Loucy (cell line): ENCODE measurements around the gene CDK5.

Experiments
- H2AFZ ChIP-seq: fragments of 200-600 bp; sonication (generic); 2 replicates; pipeline ENCODE4 v1.6.0; 2016; ENCODE audit warnings: antibody characterized with exemption, mild to moderate bottlenecking, low read length, moderate library complexity
- H3F3A ChIP-seq: fragments of 200-600 bp; 2 replicates; pipeline ENCODE4 v1.6.0; 2016; ENCODE audit warnings: antibody characterized with exemption, low read depth, mild to moderate bottlenecking
- H3K27me3 ChIP-seq: fragments of 200-600 bp; sonication (generic); 2 replicates; pipeline ENCODE4 v1.6.1; 2014; ENCODE audit warnings: low read length, mild to moderate bottlenecking; ENCODE audit not compliant: insufficient read depth, poor library complexity, severe bottlenecking
- H3K36me3 ChIP-seq: fragments of 200-600 bp; sonication (generic); 2 replicates; pipeline ENCODE4 v1.6.1; 2016; ENCODE audit warnings: low read length; ENCODE audit not compliant: insufficient read depth
- H3K4me1 ChIP-seq: fragments of 200-600 bp; sonication (generic); 2 replicates; pipeline ENCODE4 v1.5.1; 2014; ENCODE audit warnings: low read length, mild to moderate bottlenecking; ENCODE audit not compliant: insufficient read depth, poor library complexity, severe bottlenecking
- H3K4me2 ChIP-seq: fragments of 200-600 bp; sonication (generic); 2 replicates; pipeline ENCODE4 v1.6.0; 2014; ENCODE audit warnings: antibody characterized with exemption, low read length, low read depth, mild to moderate bottlenecking; ENCODE audit not compliant: poor library complexity, severe bottlenecking
- H3K4me3 ChIP-seq: fragments of 200-600 bp; sonication (generic); 2 replicates; pipeline ENCODE4 v1.5.1; 2014; ENCODE audit warnings: low read length, mild to moderate bottlenecking, mixed read lengths; ENCODE audit not compliant: poor library complexity, severe bottlenecking
- H3K79me2 ChIP-seq: fragments of 200-600 bp; sonication (generic); 2 replicates; pipeline ENCODE4 v1.6.1; 2014; ENCODE audit warnings: low read length; ENCODE audit not compliant: insufficient read depth
- H3K9ac ChIP-seq: fragments of 200-600 bp; sonication (generic); 2 replicates; pipeline ENCODE4 v1.6.0; 2014; ENCODE audit warnings: mild to moderate bottlenecking, low read depth, low read length, moderate library complexity; ENCODE audit not compliant: poor library complexity, severe bottlenecking
- H3K9me2 ChIP-seq: fragments of 200-600 bp; sonication (generic); replicated peaks from 2 replicates; pipeline ENCODE4 v1.6.1; 2016; ENCODE audit warnings: low read depth, low read length, mixed read lengths
- H3K9me3 ChIP-seq: fragments of 200-600 bp; sonication (generic); 2 replicates; pipeline ENCODE4 v1.6.1; 2014; ENCODE audit warnings: mild to moderate bottlenecking, antibody characterized with exemption, low read length, low read depth; ENCODE audit not compliant: insufficient read depth
- H4K20me1 ChIP-seq: fragments of 200-600 bp; sonication (generic); 2 replicates; pipeline ENCODE4 v1.6.0; 2014; ENCODE audit warnings: antibody characterized with exemption, low read length, mild to moderate bottlenecking; ENCODE audit not compliant: insufficient read depth, poor library complexity, severe bottlenecking
- CTCF ChIP-seq: fragments of 200-600 bp; sonication (generic); conservative IDR thresholded peaks from 2 replicates; pipeline ENCODE4 v1.5.1; 2014; ENCODE audit warnings: mild to moderate bottlenecking, antibody characterized with exemption, low read length
- EZH2phosphoT487 ChIP-seq: fragments of 200-600 bp; IDR thresholded peaks from 2 replicates; pipeline ENCODE4 v1.6.1; 2018; ENCODE audit warnings: antibody characterized with exemption, mild to moderate bottlenecking, moderate library complexity, borderline replicate concordance

CDK5 gene

GRCh38 chr7:151085329-151085690 lies 27.6 kb upstream of the CDK5 start:
- peak overlapping the region; percentile 75 for H3K4me3 ChIP-seq
- H3K9me3 ChIP-seq, result no peaks in the 10 kb centered on the region
- TF ChIP-seq CTCF (no peak), EZH2phosphoT487 (no peak)
- H3F3A ChIP-seq, result no peaks in the 10 kb centered on the region
- 0 out of 2 replicates have a peak overlapping the region, but pooled peaks have one; percentile 97 for H2AFZ ChIP-seq
- H3K9ac ChIP-seq, result peak overlapping the region; percentile 79
- H3K4me2 ChIP-seq, result peak overlapping the region; percentile 92
- H3K79me2 ChIP-seq, result peaks cover 61% of the 10 kb centered on the region
- peaks cover 45% of the 10 kb centered on the region for H3K4me1 ChIP-seq
- no peaks in the 10 kb centered on the region for H3K9me2 ChIP-seq
- H3K27me3 ChIP-seq, result no peaks in the 10 kb centered on the region
- no peaks in the 10 kb centered on the region for H3K36me3 ChIP-seq
- H4K20me1 ChIP-seq, result peaks cover 28% of the 10 kb centered on the region

- no peaks in the 10 kb centered on the region for H3K9me2 ChIP-seq
- H3K4me3 ChIP-seq, result peak overlapping the region; percentile 100
- peak overlapping the region; percentile 90 for H2AFZ ChIP-seq
- TF ChIP-seq EZH2phosphoT487, result no peak
- no peak for TF ChIP-seq CTCF
- peak overlapping the region; percentile 88 for H3K4me2 ChIP-seq
- peak overlapping the region; percentile 99 for H3K9ac ChIP-seq
- H4K20me1 ChIP-seq, result peaks cover 32% of the 10 kb centered on the region
- H3K4me1 ChIP-seq, result peaks cover 45% of the 10 kb centered on the region
- H3F3A ChIP-seq, result no peaks in the 10 kb centered on the region
- H3K36me3 ChIP-seq, result no peaks in the 10 kb centered on the region; the same call in 1 of the 2 replicates
- peaks cover 61% of the 10 kb centered on the region for H3K79me2 ChIP-seq
- no peaks in the 10 kb centered on the region for H3K9me3 ChIP-seq
- no peaks in the 10 kb centered on the region for H3K27me3 ChIP-seq
Observed at GRCh38 chr7:151083824-151084160, 26.1 kb upstream of the CDK5 start.

- no peaks in the 10 kb centered on the region for H3K27me3 ChIP-seq
- H3K79me2 ChIP-seq, result peaks cover 56% of the 10 kb centered on the region
- peaks cover 45% of the 10 kb centered on the region for H3K4me1 ChIP-seq
- H3K4me3 ChIP-seq, result peak within 1 kb of the TSS; percentile 100
- 0 out of 2 replicates have a peak, but pooled peaks cover under 1% of the 10 kb centered on the region for H3F3A ChIP-seq
- no peaks in the 10 kb centered on the region; the same call in 1 of the 2 replicates for H3K36me3 ChIP-seq
- TF ChIP-seq EZH2phosphoT487 (no peak), CTCF (no peak)
- no peaks in the 10 kb centered on the region for H3K9me2 ChIP-seq
- H2AFZ ChIP-seq, result peak within 1 kb of the TSS; percentile 90
- peak within 1 kb of the TSS; percentile 99 for H3K9ac ChIP-seq
- peak within 1 kb of the TSS; percentile 88 for H3K4me2 ChIP-seq
- H4K20me1 ChIP-seq, result peaks cover 27% of the 10 kb centered on the region
- H3K9me3 ChIP-seq, result no peaks in the 10 kb centered on the region
Observed at GRCh38 chr7:151083071-151083823, 25.6 kb upstream of the CDK5 start, which contains the start of gene TMUB1. TMUB1 (minus strand) TSS chr7:151083493; CDS start chr7:151082563, 930 bp downstream.
